Lung (tissue), 12 donors: Measurements from ENCODE around the gene ORAI3. TPM values are rescaled to one million over a fixed set of nuclear protein-coding genes. Genes with fewer than 3 reads are reported as not detected.
A peak's percentile ranks its signal among the peaks of the same experiment; 100 is the strongest.

ENCODE experiments used
- ATAC-seq: fragments of 200-7000 bp; cut with Tn5 transposase; one replicate; pipeline ENCODE4 v1.9.1; 2020; ENCODE audit warnings: moderate number of reproducible peaks; ENCODE audit not compliant: insufficient read depth, low FRiP score
- DNase-seq, 3 donors: peaks; one replicate each; pipeline ENCODE4 v3.0.0-alpha.2; 2013 to 2017
- H3K27ac ChIP-seq, 2 donors: one replicate each; pipeline ENCODE4 v1.5.1; 2013; ENCODE audit warnings: mild to moderate bottlenecking in 2 of 2, moderate library complexity in 2 of 2, control low read depth in 1 of 2, inconsistent platforms in 1 of 2, low read depth in 1 of 2, low read length in 1 of 2
- H3K27me3 ChIP-seq, 3 donors: one replicate each; pipeline ENCODE4 v1.5.1; 2013; ENCODE audit warnings: low read length in 2 of 3; ENCODE audit not compliant: control insufficient read depth in 3 of 3, insufficient read depth in 3 of 3
- H3K36me3 ChIP-seq, 4 donors: one replicate each; pipeline ENCODE4 v1.5.1; 2013; ENCODE audit warnings: low read length in 4 of 4, mild to moderate bottlenecking in 1 of 4, moderate library complexity in 1 of 4; ENCODE audit not compliant: control insufficient read depth in 4 of 4, insufficient read depth in 4 of 4
- H3K4me1 ChIP-seq, 5 donors: one replicate each; pipeline ENCODE4 v1.5.1; 2013; ENCODE audit warnings: low read length in 5 of 5, mild to moderate bottlenecking in 2 of 5, moderate library complexity in 1 of 5; ENCODE audit not compliant: control insufficient read depth in 5 of 5, insufficient read depth in 5 of 5
- H3K4me3 ChIP-seq: one replicate; pipeline ENCODE4 v1.5.1; 2013; ENCODE audit warnings: mild to moderate bottlenecking, control low read depth, moderate library complexity
- H3K9ac ChIP-seq, 2 donors: one replicate each; pipeline ENCODE4 v1.5.1; 2013; ENCODE audit warnings: low read length in 2 of 2, control low read depth in 1 of 2; ENCODE audit not compliant: insufficient read depth in 1 of 2
- H3K9me3 ChIP-seq, 4 donors: one replicate each; pipeline ENCODE4 v1.5.1; 2013; ENCODE audit warnings: low read length in 3 of 4, mild to moderate bottlenecking in 1 of 4, moderate library complexity in 1 of 4; ENCODE audit not compliant: control insufficient read depth in 4 of 4, insufficient read depth in 3 of 4
- WGBS, 2 donors: extraction: QIAGEN DNeasy Blood & Tissue Kit; methylation state at CpG; one replicate each; pipeline ENCODE4 v1.1.7; 2013; 5-methylcytosine and 5-hydroxymethylcytosine counted together
- polyA plus RNA-seq, 2 donors: library from polyadenylated mRNA; stranded (reverse); fragments of 200-250 nt; gene quantifications; one replicate each; pipeline ENCODE4 v1.2.1, GENCODE V29; 2013
- total RNA-seq, 2 donors: library from RNA; depleted of rRNA in 1 of 2; stranded (reverse); fragments of >200 nt in 1 of 2; gene quantifications; one replicate each; pipeline ENCODE4 v1.2.1, GENCODE V29; 2014 to 2021
- TF ChIP-seq, protein P1 (sequence below): IDR thresholded peaks from 2 replicates; pipeline ENCODE4 v1.5.1; 2012; ENCODE audit warnings: mild to moderate bottlenecking; ENCODE audit errors: control extremely low read depth, extremely low read depth
- donor health status: control.
- donor health status: control.
- donor health status: Bipolar disorder and iron deficiency.
- donor health status: healthy.
- donor health status: DM: yes; HTN: yes; CAD: no.

The ORAI3 gene
- total and polyA plus RNA-seq, 4 donors: 20.2 to 27.4 (median 23.6) TPM

DNA sequence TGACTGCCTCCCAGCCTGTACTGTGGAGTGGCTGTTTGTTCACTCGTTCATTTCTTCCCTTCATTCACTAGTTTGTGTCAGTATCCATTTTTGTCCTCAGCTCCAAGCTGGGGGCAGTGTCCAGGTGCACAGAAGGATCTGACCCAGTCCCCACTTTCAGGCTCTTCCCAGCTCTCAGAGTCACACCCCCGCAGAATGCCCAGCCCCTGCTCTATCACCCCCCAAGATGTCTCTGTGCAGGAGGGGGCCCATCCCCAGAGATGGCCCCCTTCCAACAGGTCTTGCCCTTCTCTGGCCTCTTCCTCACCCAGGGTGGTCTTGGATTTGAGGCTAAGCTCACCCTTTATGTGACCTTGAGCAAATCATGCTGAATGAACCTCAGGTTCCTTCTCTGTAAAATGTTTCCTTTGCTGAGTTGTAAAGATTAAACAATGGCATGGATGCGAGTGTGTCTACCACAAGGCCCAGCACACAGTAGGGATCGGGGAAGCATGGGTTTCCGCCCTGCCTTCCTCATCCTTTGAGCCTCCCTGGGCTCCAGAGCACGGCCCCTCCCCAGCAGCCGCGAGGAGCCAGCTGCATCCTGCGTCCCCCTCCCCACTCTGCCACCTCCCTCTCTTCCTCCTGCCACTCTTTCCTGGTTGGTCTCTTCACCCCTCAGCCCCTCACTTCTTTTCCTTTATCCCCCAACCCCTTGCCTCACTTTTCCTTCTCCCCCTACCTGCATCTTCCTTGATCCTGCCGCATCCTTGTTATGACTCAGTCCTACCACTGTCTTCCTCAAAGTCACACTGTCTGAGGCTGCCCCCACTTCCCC, 22.7 kb upstream of the ORAI3 start:
- DNase-seq: no peak
- TF ChIP-seq, protein P1, sequence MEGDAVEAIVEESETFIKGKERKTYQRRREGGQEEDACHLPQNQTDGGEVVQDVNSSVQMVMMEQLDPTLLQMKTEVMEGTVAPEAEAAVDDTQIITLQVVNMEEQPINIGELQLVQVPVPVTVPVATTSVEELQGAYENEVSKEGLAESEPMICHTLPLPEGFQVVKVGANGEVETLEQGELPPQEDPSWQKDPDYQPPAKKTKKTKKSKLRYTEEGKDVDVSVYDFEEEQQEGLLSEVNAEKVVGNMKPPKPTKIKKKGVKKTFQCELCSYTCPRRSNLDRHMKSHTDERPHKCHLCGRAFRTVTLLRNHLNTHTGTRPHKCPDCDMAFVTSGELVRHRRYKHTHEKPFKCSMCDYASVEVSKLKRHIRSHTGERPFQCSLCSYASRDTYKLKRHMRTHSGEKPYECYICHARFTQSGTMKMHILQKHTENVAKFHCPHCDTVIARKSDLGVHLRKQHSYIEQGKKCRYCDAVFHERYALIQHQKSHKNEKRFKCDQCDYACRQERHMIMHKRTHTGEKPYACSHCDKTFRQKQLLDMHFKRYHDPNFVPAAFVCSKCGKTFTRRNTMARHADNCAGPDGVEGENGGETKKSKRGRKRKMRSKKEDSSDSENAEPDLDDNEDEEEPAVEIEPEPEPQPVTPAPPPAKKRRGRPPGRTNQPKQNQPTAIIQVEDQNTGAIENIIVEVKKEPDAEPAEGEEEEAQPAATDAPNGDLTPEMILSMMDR: no peak
- Histone ChIP-seq H3K27ac (no peak overlapping the region), H3K9ac (no peak overlapping the region), H3K36me3 (peaks cover 0 to 25% (median 9%) of the 10 kb centered on the region in 4 donors), H3K4me3 (no peak overlapping the region), H3K4me1 (peaks cover 0 to 8% (median 7%) of the 10 kb centered on the region in 5 donors), H3K9me3 (peaks cover 0 to 2% (median 0%) of the 10 kb centered on the region in 4 donors), H3K27me3 (no peaks in the 10 kb centered on the region)
- ATAC-seq: no peak
- WGBS, 2 donors: 63 to 65% methylated on average over 10 of the region's 10 CpGs

DNA sequence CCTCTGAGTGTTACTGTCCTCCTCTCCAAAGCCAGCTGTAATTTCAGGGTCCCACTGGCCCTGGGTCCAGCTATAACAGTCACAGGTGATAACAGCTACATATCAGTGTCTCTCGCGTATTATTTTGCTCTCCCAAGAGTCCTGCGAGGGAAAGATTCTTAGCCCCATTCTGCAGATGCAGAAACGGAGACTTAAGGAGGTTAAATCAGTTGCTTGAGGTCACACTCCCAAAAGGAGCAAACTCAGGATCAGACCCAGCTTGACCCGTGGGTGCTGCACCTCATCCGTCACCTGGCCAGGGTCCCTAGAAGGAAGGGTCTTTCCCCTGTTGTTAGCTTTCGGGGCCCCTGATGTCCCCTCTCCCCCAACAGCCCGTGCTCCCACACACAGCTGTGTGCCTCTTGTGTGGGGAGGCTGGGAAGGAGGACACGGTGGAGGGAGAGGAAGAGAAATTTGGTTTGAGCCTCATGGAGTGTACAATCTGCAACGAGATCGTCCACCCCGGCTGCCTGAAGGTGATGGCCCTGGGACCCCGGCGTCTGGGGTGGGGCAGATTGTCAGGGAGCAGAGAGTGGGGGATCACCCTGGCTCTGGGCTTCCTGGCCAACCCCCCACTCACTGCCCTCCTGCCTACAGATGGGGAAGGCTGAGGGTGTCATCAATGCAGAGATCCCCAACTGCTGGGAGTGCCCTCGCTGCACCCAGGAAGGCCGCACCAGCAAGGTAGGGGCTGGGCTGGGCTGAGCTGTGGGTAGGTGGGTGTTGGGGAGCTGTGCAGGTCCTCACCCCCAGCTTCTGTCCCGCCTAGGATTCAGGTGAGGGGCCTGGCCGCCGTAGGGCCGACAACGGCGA, 21.7 kb upstream of the ORAI3 start:
- peaks cover 2 to 32% (median 12%) of the 10 kb centered on the region in 4 donors for H3K36me3 ChIP-seq
- H3K9me3 ChIP-seq: peaks cover 0 to 2% (median 0%) of the 10 kb centered on the region in 4 donors
- TF ChIP-seq, protein P1: no peak
- ATAC-seq: no peak
- H3K9ac ChIP-seq: no peak overlapping the region
- H3K27ac ChIP-seq: no peak overlapping the region
- H3K4me3 ChIP-seq: no peak overlapping the region
- WGBS, 2 donors: 91 to 93% methylated on average over 22 of the region's 22 CpGs
- DNase-seq: no peak
- peaks cover 0 to 8% (median 7%) of the 10 kb centered on the region in 5 donors for H3K4me1 ChIP-seq
- H3K27me3 ChIP-seq: no peaks in the 10 kb centered on the region

DNA sequence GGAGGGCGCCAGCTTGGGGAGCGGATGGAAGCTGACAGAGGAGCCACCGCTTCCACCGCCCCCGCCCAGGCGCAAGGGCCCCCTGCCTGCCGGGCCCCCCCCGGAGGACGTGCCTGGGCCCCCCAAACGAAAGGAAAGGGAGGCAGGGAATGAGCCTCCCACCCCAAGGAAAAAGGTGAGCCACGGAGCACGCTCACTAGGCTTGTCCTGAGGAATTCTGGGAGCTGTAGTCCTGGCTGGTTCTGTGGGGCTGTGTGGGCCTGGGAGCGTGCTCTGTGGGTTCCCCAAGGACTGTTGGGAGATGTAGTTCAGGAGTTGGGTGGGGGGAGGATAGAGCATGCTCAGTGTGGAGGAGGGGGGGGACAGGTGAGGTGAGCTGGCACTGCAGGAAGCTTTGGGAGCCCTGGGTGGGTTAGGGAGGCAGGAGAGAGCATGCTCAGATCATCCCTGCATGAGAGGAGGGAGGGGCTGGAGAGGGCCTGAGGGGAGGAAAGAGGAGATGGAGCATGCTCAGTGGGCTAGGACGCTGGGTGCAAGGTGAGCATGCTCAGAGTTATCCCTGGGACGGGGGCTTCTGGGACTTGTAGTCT, 21.0 kb upstream of the ORAI3 start:
- Histone ChIP-seq H3K9ac (no peak overlapping the region), H3K4me3 (no peak overlapping the region), H3K4me1 (peaks cover 0 to 8% (median 7%) of the 10 kb centered on the region in 5 donors), H3K27ac (no peak overlapping the region), H3K9me3 (peaks cover 0 to 2% (median 0%) of the 10 kb centered on the region in 4 donors), H3K36me3 (peaks cover 3 to 35% (median 15%) of the 10 kb centered on the region in 4 donors), H3K27me3 (no peaks in the 10 kb centered on the region)
- ATAC-seq (no peak), DNase-seq (peak; percentile 76 to 81 (median 79))
- TF ChIP-seq, protein P1: no peak
- WGBS, 2 donors: 73 to 79% methylated on average over 15 of the region's 15 CpGs
